Measurements from ENCODE around the gene EIF2AK3.

The EIF2AK3 gene

DNA sequence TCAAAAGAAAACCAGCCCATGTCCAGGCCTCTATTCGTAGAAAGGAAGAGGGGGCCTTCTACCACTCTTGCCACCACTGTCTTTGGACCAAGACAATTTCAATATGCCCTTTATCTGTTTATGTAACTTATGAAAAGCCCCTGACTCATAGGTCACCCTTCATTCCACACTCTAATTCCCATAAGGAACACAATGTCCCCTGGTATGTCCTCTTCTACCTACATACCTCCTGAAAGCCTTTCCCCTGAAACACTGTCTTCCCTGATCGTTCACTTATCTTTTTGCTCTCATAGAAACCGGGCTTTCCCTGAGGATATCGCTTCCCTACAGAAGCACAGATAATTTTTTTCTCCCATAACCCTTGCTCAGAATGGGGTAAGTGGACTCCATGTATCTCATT is 13.3 kb downstream of the EIF2AK3 start:
- Histone ChIP-seq H3K4me1 (ENCODE audit: control insufficient read depth, low read depth, low read length) (no peaks in the 10 kb centered on the region), H3K27ac (ENCODE audit: low read length) (no peak overlapping the region), H3K36me3 (ENCODE audit: control insufficient read depth, low read depth, low read length) (peaks cover 9% of the 10 kb centered on the region), H3K9me3 (ENCODE audit: control insufficient read depth, low read depth, low read length) (no peaks in the 10 kb centered on the region), H3K4me3 (ENCODE audit: low read length) (no peak overlapping the region), H3K9ac (ENCODE audit: low read length) (no peak overlapping the region), H3K27me3 (ENCODE audit: control insufficient read depth, insufficient read depth, low read length) (no peaks in the 10 kb centered on the region)

DNA sequence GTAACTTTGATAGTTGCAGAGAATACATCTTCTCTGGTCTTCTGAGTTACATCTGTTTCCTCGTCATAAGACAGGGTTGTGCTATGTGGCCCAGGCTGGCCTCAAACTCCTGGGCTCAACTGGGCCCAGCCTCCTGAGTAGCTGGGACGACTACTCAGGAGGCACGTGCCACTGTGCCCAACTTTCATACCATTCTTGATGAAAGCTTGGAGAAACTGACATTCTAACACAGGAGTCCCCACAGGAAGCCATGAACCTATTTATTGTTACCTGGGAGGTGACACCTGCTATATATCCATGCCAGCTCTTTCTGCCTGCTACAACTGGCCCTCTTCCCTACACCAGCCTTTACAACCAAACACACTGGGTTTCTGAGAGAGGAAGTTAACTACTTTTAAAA is 19.1 kb downstream of the EIF2AK3 start:
- H3K4me3 ChIP-seq (ENCODE audit: low read length) = no peak overlapping the region
- H3K27ac ChIP-seq (ENCODE audit: low read length) = no peak overlapping the region
- H3K4me1 ChIP-seq (ENCODE audit: control insufficient read depth, low read depth, low read length) = peaks cover 2% of the 10 kb centered on the region

DNA sequence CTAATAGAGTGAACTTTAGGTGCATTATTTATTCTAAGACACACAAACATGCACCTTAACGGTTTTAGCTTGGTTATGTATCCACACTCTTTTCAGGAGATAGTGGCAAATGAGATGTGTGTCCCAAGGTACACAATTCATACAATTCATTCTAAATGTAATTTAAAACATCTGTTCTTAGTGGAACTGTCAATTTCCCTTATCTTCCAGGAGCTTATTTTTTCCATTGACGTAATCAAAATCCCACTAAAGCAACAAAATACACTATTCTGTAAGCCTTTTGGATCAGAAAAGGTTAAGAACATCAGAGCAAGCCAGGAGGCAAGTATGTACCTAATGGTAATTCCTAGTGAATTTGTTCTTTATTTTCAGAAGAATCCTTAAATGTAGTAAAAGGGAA is 19.8 kb downstream of the EIF2AK3 start:
- no peaks in the 10 kb centered on the region for H3K9me3 ChIP-seq (ENCODE audit: control insufficient read depth, low read depth, low read length)
- peaks cover 4% of the 10 kb centered on the region for H3K36me3 ChIP-seq (ENCODE audit: control insufficient read depth, low read depth, low read length)
- H3K4me3 ChIP-seq (ENCODE audit: low read length) = no peak overlapping the region
- no peak overlapping the region for H3K27ac ChIP-seq (ENCODE audit: low read length)
- H3K9ac ChIP-seq (ENCODE audit: low read length) = no peak overlapping the region
- no peaks in the 10 kb centered on the region for H3K27me3 ChIP-seq (ENCODE audit: control insufficient read depth, insufficient read depth, low read length)
- peaks cover 8% of the 10 kb centered on the region for H3K4me1 ChIP-seq (ENCODE audit: control insufficient read depth, low read depth, low read length)

More for the DNA sequence above, 19.1 kb downstream of the EIF2AK3 start:
- Histone ChIP-seq H3K36me3 (ENCODE audit: control insufficient read depth, low read depth, low read length) (peaks cover 9% of the 10 kb centered on the region), H3K9ac (ENCODE audit: low read length) (no peak overlapping the region), H3K9me3 (ENCODE audit: control insufficient read depth, low read depth, low read length) (no peaks in the 10 kb centered on the region), H3K27me3 (ENCODE audit: control insufficient read depth, insufficient read depth, low read length) (no peaks in the 10 kb centered on the region)

DNA sequence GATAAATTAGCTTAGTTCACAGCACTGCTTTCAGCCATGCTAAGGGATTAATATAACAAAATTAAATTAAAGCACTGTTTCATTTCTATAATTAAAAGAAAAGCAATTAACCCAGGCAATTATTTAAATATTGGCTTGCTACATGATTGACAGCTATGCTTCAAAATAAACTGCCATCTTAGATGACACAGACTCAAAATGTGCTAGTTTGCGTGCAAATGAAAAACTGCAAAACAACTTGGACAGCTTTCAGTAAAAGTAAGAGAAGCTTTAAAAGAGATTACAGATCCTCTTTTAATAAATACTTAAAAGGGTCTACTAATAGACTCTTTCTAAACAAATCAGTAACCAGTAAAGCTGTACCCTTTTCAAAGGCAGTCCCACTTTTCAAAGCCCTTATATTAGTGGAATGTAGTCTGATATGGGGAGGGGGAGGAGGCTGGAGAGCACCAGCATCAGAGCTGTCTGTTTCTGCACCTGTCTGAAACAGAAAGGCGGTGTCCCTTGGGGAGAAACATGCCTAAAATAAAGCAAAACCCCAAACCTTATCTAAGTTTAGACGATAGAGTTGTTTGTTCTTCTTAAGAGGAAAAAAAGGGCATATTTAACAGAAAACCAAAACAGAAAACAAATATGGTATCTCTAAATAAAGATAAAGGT is 20.8 kb downstream of the EIF2AK3 start:
- H3K27ac ChIP-seq (ENCODE audit: low read length) = no peak overlapping the region
- H3K27me3 ChIP-seq (ENCODE audit: control insufficient read depth, insufficient read depth, low read length) = no peaks in the 10 kb centered on the region
- no peak overlapping the region for H3K4me3 ChIP-seq (ENCODE audit: low read length)
- H3K9ac ChIP-seq (ENCODE audit: low read length) = no peak overlapping the region
- H3K36me3 ChIP-seq (ENCODE audit: control insufficient read depth, low read depth, low read length) = no peaks in the 10 kb centered on the region
- H3K9me3 ChIP-seq (ENCODE audit: control insufficient read depth, low read depth, low read length) = no peaks in the 10 kb centered on the region
- peaks cover 13% of the 10 kb centered on the region for H3K4me1 ChIP-seq (ENCODE audit: control insufficient read depth, low read depth, low read length)

DNA sequence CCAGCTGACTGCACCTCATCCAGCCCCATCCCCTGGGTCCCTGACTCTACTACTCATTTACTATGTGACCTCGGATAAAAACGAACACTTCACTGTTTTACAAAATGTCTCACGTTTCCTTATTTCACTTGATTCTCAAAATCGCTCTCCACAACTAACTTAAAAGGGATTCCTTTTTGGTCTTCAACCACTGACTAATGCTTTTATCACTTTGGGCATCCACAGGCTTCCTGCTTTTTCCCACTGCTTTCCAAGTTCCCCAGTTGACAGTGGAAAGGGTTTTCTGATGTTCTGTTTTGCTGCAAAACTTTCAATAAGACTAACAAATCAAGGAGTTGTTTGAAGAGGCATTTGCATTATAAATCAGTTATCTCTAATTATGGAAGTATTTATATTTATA is 24.1 kb downstream of the EIF2AK3 start:
- peaks cover 33% of the 10 kb centered on the region for H3K4me1 ChIP-seq (ENCODE audit: control insufficient read depth, low read depth, low read length)
- no peak overlapping the region for H3K4me3 ChIP-seq (ENCODE audit: low read length)
- H3K9ac ChIP-seq (ENCODE audit: low read length) = no peak overlapping the region
- no peak overlapping the region for H3K27ac ChIP-seq (ENCODE audit: low read length)
- no peaks in the 10 kb centered on the region for H3K27me3 ChIP-seq (ENCODE audit: control insufficient read depth, insufficient read depth, low read length)
- no peaks in the 10 kb centered on the region for H3K36me3 ChIP-seq (ENCODE audit: control insufficient read depth, low read depth, low read length)
- H3K9me3 ChIP-seq (ENCODE audit: control insufficient read depth, low read depth, low read length) = no peaks in the 10 kb centered on the region

- H3K27ac ChIP-seq (ENCODE audit: low read length) = peak overlapping the region; percentile 9
Measured at GRCh38 chr2:88602022-88602421, 25.2 kb downstream of the EIF2AK3 start.

DNA sequence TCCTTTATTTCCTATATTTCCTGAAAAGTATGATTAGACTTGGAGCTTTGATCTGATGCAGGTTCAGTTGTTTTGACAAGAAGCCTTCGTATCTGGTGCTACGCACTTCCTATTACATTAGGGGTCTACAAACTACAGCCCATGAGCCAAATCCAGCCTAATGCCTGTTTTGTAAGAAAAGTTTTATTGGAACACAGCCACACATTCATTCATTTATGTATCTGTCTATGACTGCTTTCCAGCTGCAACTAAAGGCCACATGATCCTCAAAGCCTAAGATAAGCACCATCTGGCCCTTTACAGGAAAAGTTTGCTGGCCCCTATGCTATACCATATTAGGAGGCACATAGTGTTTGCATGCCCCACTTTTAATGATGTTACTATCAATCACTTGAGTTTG is 26.0 kb downstream of the EIF2AK3 start:
- H3K27ac ChIP-seq (ENCODE audit: low read length) = peak overlapping the region; percentile 5
- H3K9me3 ChIP-seq (ENCODE audit: control insufficient read depth, low read depth, low read length) = no peaks in the 10 kb centered on the region
- H3K27me3 ChIP-seq (ENCODE audit: control insufficient read depth, insufficient read depth, low read length) = no peaks in the 10 kb centered on the region
- peak overlapping the region; percentile 33 for H3K9ac ChIP-seq (ENCODE audit: low read length)
- no peak overlapping the region for H3K4me3 ChIP-seq (ENCODE audit: low read length)
- no peaks in the 10 kb centered on the region for H3K36me3 ChIP-seq (ENCODE audit: control insufficient read depth, low read depth, low read length)
- H3K4me1 ChIP-seq (ENCODE audit: control insufficient read depth, low read depth, low read length) = peaks cover 33% of the 10 kb centered on the region

More at GRCh38 chr2:88602022-88602421, 25.2 kb downstream of the EIF2AK3 start:
- H3K4me3 ChIP-seq (ENCODE audit: low read length) = no peak overlapping the region
- no peaks in the 10 kb centered on the region for H3K9me3 ChIP-seq (ENCODE audit: control insufficient read depth, low read depth, low read length)
- no peaks in the 10 kb centered on the region for H3K27me3 ChIP-seq (ENCODE audit: control insufficient read depth, insufficient read depth, low read length)
- no peak overlapping the region for H3K9ac ChIP-seq (ENCODE audit: low read length)
- H3K36me3 ChIP-seq (ENCODE audit: control insufficient read depth, low read depth, low read length) = no peaks in the 10 kb centered on the region
- H3K4me1 ChIP-seq (ENCODE audit: control insufficient read depth, low read depth, low read length) = peaks cover 33% of the 10 kb centered on the region

GRCh38 chr2:88600038-88600465 is 27.2 kb downstream of the EIF2AK3 start:
- H3K4me1 ChIP-seq (ENCODE audit: control insufficient read depth, low read depth, low read length) = peaks cover 33% of the 10 kb centered on the region
- H3K4me3 ChIP-seq (ENCODE audit: low read length) = no peak overlapping the region
- peak overlapping the region; percentile 45 for H3K27ac ChIP-seq (ENCODE audit: low read length)
- H3K9ac ChIP-seq (ENCODE audit: low read length) = peak overlapping the region; percentile 46
- no peaks in the 10 kb centered on the region for H3K36me3 ChIP-seq (ENCODE audit: control insufficient read depth, low read depth, low read length)
- H3K9me3 ChIP-seq (ENCODE audit: control insufficient read depth, low read depth, low read length) = no peaks in the 10 kb centered on the region
- no peaks in the 10 kb centered on the region for H3K27me3 ChIP-seq (ENCODE audit: control insufficient read depth, insufficient read depth, low read length)

DNA sequence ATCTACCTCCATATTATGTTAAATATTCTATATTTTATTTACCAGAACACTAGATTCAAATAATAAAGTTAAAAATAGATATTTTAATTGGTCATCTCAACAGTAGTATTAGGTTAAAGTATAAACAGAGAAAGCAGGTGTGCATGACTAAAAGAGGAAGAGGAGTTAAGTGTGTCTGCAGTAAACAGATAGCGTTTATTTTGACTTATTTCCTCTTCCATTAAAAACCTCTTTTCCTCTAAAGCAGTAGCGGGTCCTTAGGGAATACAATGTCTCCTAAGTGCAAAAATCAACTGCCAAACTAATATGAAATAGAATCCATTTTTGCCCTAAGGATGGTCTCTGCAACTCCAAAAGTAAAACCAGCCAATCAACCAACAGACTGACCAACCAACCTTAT is 27.7 kb downstream of the EIF2AK3 start:
- Histone ChIP-seq H3K27me3 (ENCODE audit: control insufficient read depth, insufficient read depth, low read length) (no peaks in the 10 kb centered on the region), H3K27ac (ENCODE audit: low read length) (no peak overlapping the region), H3K9ac (ENCODE audit: low read length) (no peak overlapping the region), H3K9me3 (ENCODE audit: control insufficient read depth, low read depth, low read length) (no peaks in the 10 kb centered on the region), H3K36me3 (ENCODE audit: control insufficient read depth, low read depth, low read length) (no peaks in the 10 kb centered on the region), H3K4me1 (ENCODE audit: control insufficient read depth, low read depth, low read length) (peaks cover 33% of the 10 kb centered on the region), H3K4me3 (ENCODE audit: low read length) (no peak overlapping the region)

DNA sequence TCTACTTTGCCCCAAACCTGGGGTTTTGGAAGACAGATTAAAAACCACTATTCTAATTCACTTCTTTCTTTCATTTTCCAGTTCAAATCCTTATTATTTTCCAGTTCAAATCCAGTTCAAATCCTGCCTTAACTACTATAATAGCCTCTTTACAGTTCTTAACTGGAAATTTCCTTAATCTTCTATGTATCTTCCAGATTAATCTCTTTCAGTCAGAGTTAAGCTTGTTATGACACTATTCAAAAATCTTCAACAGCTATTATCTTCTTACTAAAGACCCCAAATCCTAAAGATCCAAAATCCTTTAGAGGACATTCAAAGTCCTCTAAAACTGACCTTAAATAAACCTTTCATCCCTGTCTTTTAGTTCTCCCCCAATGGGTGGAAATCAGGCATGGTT is 30.1 kb downstream of the EIF2AK3 start:
- Histone ChIP-seq H3K4me1 (ENCODE audit: control insufficient read depth, low read depth, low read length) (peaks cover 24% of the 10 kb centered on the region), H3K36me3 (ENCODE audit: control insufficient read depth, low read depth, low read length) (peaks cover 10% of the 10 kb centered on the region), H3K4me3 (ENCODE audit: low read length) (no peak overlapping the region), H3K27me3 (ENCODE audit: control insufficient read depth, insufficient read depth, low read length) (no peaks in the 10 kb centered on the region), H3K27ac (ENCODE audit: low read length) (no peak overlapping the region), H3K9ac (ENCODE audit: low read length) (no peak overlapping the region), H3K9me3 (ENCODE audit: control insufficient read depth, low read depth, low read length) (no peaks in the 10 kb centered on the region)

DNA sequence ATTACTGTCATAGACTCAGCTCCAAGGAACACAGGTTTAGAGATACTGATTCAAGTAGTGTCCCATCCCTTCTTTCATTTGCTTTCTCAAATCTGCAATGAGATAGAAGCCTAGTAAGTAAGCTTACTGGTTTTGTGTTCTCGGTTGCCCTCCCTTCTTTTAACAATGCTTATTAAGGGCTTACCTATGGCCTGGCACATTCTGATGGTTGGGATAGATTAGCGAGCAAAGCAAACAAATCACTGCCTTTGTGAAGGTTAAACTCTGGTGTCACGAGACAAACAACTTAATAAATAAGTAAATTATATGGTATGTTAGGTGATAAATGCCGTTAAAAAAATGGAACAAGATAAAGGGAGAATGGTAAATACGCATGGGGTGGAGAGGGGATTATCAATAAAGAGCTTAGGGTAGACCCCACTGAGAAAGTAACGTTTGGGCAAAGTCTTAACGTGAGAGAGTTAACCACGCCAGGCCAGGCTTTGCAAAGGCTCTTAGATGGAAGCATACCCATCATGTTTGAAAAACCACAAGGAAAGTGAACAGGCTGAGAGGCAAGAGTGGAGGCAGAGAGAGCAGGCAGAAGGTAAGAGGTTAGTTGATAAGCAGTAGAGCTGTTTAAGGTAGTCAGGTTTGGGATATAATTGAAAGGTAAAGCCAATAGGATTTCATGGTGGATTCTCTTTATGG is 31.0 kb downstream of the EIF2AK3 start:
- no peak overlapping the region for H3K9ac ChIP-seq (ENCODE audit: low read length)
- H3K36me3 ChIP-seq (ENCODE audit: control insufficient read depth, low read depth, low read length) = peaks cover 10% of the 10 kb centered on the region
- H3K27ac ChIP-seq (ENCODE audit: low read length) = no peak overlapping the region
- no peaks in the 10 kb centered on the region for H3K9me3 ChIP-seq (ENCODE audit: control insufficient read depth, low read depth, low read length)
- peaks cover 18% of the 10 kb centered on the region for H3K4me1 ChIP-seq (ENCODE audit: control insufficient read depth, low read depth, low read length)
- H3K27me3 ChIP-seq (ENCODE audit: control insufficient read depth, insufficient read depth, low read length) = no peaks in the 10 kb centered on the region
- H3K4me3 ChIP-seq (ENCODE audit: low read length) = no peak overlapping the region

GRCh38 chr2:88591698-88592097 is 35.6 kb downstream of the EIF2AK3 start:
- Histone ChIP-seq H3K4me3 (ENCODE audit: low read length) (no peak overlapping the region), H3K36me3 (ENCODE audit: control insufficient read depth, low read depth, low read length) (peaks cover 29% of the 10 kb centered on the region), H3K9ac (ENCODE audit: low read length) (no peak overlapping the region), H3K4me1 (ENCODE audit: control insufficient read depth, low read depth, low read length) (no peaks in the 10 kb centered on the region), H3K27me3 (ENCODE audit: control insufficient read depth, insufficient read depth, low read length) (no peaks in the 10 kb centered on the region), H3K9me3 (ENCODE audit: control insufficient read depth, low read depth, low read length) (no peaks in the 10 kb centered on the region), H3K27ac (ENCODE audit: low read length) (no peak overlapping the region)
